ENCODE data around the gene BTBD9. TPM values are rescaled to one million over a fixed set of nuclear protein-coding genes. Genes with fewer than 3 reads are reported as not detected.

Gene BTBD9
- total RNA-seq, 1 experiment from 2014 or later, result 8.9 TPM

DNA sequence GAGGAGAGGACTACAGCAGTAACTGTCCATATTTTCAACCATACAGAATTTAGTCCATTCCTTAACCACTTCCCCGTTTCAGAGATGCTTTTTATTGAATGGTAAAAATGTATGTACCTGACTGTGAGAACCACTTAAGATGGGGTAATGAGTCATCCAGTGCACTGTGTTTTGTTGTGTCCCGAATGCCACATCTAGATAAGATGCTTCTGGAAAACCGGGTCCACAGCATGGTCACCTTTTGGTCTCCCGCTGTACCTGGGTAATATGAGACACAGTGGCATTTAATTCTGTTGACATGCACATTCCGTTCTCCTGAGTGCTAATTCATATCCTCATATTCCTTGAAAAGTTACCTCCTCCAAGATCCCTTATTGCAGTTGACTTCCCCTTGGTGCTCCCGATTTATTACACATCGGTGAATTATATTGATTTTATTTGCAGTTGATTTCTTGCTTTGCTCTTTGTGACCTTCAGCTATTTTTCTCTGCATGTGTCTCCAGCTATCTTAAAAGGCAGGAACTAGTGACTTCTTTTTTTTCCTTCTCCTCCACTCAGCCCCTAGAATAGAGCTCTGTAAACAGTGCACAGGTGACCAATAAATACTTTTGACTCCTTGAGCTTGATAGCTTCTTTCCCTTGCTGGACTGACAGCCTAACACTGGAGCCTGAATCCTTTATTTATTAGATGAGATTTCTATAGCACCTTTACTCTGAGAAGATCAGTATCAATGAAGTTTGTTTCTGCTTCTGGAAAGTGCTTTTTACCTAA is 505.6 kb downstream of the BTBD9 start:
- no peak overlapping the region for H4K91ac ChIP-seq (ENCODE audit: insufficient read length, low read depth, low read length)
- H3K79me2 ChIP-seq (ENCODE audit: insufficient read depth, low read length), result no peaks in the 10 kb centered on the region
- H3K27ac ChIP-seq (ENCODE audit: insufficient read length, low read depth, low read length), result no peak overlapping the region
- no peak overlapping the region for H2AFZ ChIP-seq (ENCODE audit: low read length)
- no peaks in the 10 kb centered on the region for H4K20me1 ChIP-seq (ENCODE audit: control insufficient read depth, insufficient read depth, insufficient read length)
- no peak overlapping the region for H3K9ac ChIP-seq (ENCODE audit: extremely low read depth, insufficient read length, low read length)
- no peak overlapping the region for H2BK12ac ChIP-seq (ENCODE audit: insufficient read length, low read depth, low read length)
- H2BK15ac ChIP-seq (ENCODE audit: low read depth, low read length), result no peak overlapping the region
- H3K4me1 Mint-ChIP-seq, result peaks cover 36 to 38% of the 10 kb centered on the region in 2 experiments
- H3K56ac ChIP-seq (ENCODE audit: insufficient read length, low read depth, low read length), result no peak overlapping the region
- H3K18ac ChIP-seq (ENCODE audit: insufficient read length, low read depth, low read length), result no peak overlapping the region
- WGBS (ENCODE audit: extremely low coverage, insufficient read length, low lambda C conversion rate), result no CpG with 5 or more reads among the region's 7 CpGs
- H3K36me3 Mint-ChIP-seq (ENCODE audit: insufficient read depth in 1 of 3, low read depth in 3 of 3), result peaks cover 0 to 11% (median 0%) of the 10 kb centered on the region in 3 experiments; a peak in 4 of 7 replicates
- DNase-seq, result no peak
- H3K4me1 ChIP-seq (ENCODE audit: insufficient read depth, low read length), result peaks cover 3% of the 10 kb centered on the region; the same call in 1 of the 2 replicates
- H3K27ac Mint-ChIP-seq, result peak overlapping the region in 1 of 3 experiments; percentile 2; a peak in 1 of 7 replicates
- H3K4me3 Mint-ChIP-seq, result no peak overlapping the region
- H3K4me2 ChIP-seq (ENCODE audit: insufficient read depth, insufficient read length, low read length), result no peak overlapping the region
- no peak overlapping the region for H3T11ph ChIP-seq (ENCODE audit: low read length)
- no peaks in the 10 kb centered on the region for H3K9me3 ChIP-seq (ENCODE audit: control insufficient read depth, low read depth, low read length)
- H2BK20ac ChIP-seq (ENCODE audit: low read depth, low read length, poor library complexity, severe bottlenecking), result no peak overlapping the region
- no peak overlapping the region for H3K23ac ChIP-seq (ENCODE audit: insufficient read length, low read depth, low read length)
- TF ChIP-seq, protein P1, sequence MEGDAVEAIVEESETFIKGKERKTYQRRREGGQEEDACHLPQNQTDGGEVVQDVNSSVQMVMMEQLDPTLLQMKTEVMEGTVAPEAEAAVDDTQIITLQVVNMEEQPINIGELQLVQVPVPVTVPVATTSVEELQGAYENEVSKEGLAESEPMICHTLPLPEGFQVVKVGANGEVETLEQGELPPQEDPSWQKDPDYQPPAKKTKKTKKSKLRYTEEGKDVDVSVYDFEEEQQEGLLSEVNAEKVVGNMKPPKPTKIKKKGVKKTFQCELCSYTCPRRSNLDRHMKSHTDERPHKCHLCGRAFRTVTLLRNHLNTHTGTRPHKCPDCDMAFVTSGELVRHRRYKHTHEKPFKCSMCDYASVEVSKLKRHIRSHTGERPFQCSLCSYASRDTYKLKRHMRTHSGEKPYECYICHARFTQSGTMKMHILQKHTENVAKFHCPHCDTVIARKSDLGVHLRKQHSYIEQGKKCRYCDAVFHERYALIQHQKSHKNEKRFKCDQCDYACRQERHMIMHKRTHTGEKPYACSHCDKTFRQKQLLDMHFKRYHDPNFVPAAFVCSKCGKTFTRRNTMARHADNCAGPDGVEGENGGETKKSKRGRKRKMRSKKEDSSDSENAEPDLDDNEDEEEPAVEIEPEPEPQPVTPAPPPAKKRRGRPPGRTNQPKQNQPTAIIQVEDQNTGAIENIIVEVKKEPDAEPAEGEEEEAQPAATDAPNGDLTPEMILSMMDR (conservative IDR thresholded peaks at IDR 0.05), result no peak
- peaks cover 3% of the 10 kb centered on the region for H3K79me1 ChIP-seq (ENCODE audit: insufficient read depth, low read depth, low read length, poor library complexity, severe bottlenecking)
- no peaks in the 10 kb centered on the region for H3K27me3 Mint-ChIP-seq (ENCODE audit: low read depth)
- no peak overlapping the region for H4K5ac ChIP-seq (ENCODE audit: insufficient read length, low read depth, low read length)
- no peaks in the 10 kb centered on the region for H3K23me2 ChIP-seq (ENCODE audit: insufficient read length, low read depth, low read length, poor library complexity, severe bottlenecking)
- no peak overlapping the region for H2AK5ac ChIP-seq (ENCODE audit: insufficient read length, low read length)
- no peak overlapping the region for H2BK5ac ChIP-seq (ENCODE audit: insufficient read length, low read length)
- no peak overlapping the region for H3K14ac ChIP-seq (ENCODE audit: insufficient read depth, low read length)
- H3K9me3 Mint-ChIP-seq, result peaks cover 0 to 3% of the 10 kb centered on the region in 2 experiments; a peak in 2 of 5 replicates
- no peak overlapping the region for H3K4ac ChIP-seq (ENCODE audit: low read depth, low read length)
- H4K8ac ChIP-seq (replicated peaks; ENCODE audit: insufficient read length, low read depth, low read length), result no peak overlapping the region
- no peak overlapping the region for H2BK120ac ChIP-seq (ENCODE audit: low read depth, low read length, poor library complexity, severe bottlenecking)
- H3K27me3 ChIP-seq (ENCODE audit: insufficient read depth, low read length), result no peaks in the 10 kb centered on the region

Measured in H9 (cell line).